B cell (primary cell): ENCODE measurements around the gene KAT8. TPM values are rescaled to one million over a fixed set of nuclear protein-coding genes. Genes with fewer than 3 reads are reported as not detected.

ENCODE experiments used
- ATAC-seq: fragments of 200-7000 bp; cut with Tn5 transposase; one replicate; pipeline ENCODE4 v1.10.0; 2021; ENCODE audit warnings: low read depth, mild to moderate bottlenecking, moderate number of reproducible peaks, moderate library complexity
- CTCF ChIA-PET: fragments of 350-600 bp; sonication (Branson Sonifier 250); formaldehyde crosslinking; loops from one replicate; lab custom pipeline; 2021; ENCODE audit warnings: antibody characterized with exemption, inconsistent platforms; lab: Charles Lee
- POLR2A ChIA-PET: fragments of 350-600 bp; sonication (Branson Sonifier 250); formaldehyde crosslinking; loops from one replicate; lab custom pipeline; 2021; ENCODE audit warnings: antibody characterized with exemption; lab: Charles Lee
- DNase-seq: peaks from one replicate; pipeline ENCODE4 v3.0.0; 2013
- H2AFZ ChIP-seq: 2 replicates; pipeline ENCODE4 v1.6.1; 2012; ENCODE audit warnings: mild to moderate bottlenecking, low read depth, low read length; ENCODE audit not compliant: insufficient read depth, poor library complexity, severe bottlenecking
- H3K27ac ChIP-seq, 2 donors: 1 replicate in 1 of 2; 2 replicates in 1 of 2; pipeline ENCODE4 v1.5.1; 2012 to 2013; ENCODE audit warnings: low read length in 2 of 2, mild to moderate bottlenecking in 2 of 2, moderate library complexity in 1 of 2
- H3K27me3 ChIP-seq, 4 experiments: fragments of 200-600 bp in 1 of 4; sonication (generic) in 1 of 4; replicated peaks in 1 of 4; 1 replicate in 2 of 4; 2 replicates in 2 of 4; pipeline versions ENCODE4 v1.6.1 to v1.7.0; 2013 to 2016; ENCODE audit warnings: low read length in 3 of 4, mild to moderate bottlenecking in 2 of 4, mixed read lengths in 1 of 4, moderate library complexity in 1 of 4; ENCODE audit not compliant: insufficient read depth in 4 of 4, control insufficient read depth in 3 of 4; ENCODE audit errors: control extremely low read depth in 1 of 4
- H3K36me3 ChIP-seq, 2 experiments: replicated peaks in 1 of 2; 1 replicate in 1 of 2; 2 replicates in 1 of 2; pipeline versions ENCODE4 v1.6.1 to v1.7.1; 2013; ENCODE audit warnings: low read length in 1 of 2; ENCODE audit not compliant: insufficient read depth in 2 of 2, control insufficient read depth in 1 of 2; ENCODE audit errors: control extremely low read depth in 1 of 2, extremely low read depth in 1 of 2
- H3K4me1 ChIP-seq, 2 donors: fragments of 200-600 bp in 1 of 2; sonication (generic) in 1 of 2; 1 replicate in 1 of 2; 2 replicates in 1 of 2; pipeline versions ENCODE4 v1.5.1 to v1.6.1; 2013 to 2017; ENCODE audit warnings: low read length in 2 of 2; ENCODE audit not compliant: control insufficient read depth in 2 of 2, insufficient read depth in 2 of 2
- H3K4me2 ChIP-seq: replicated peaks from 2 replicates; pipeline ENCODE3; 2012; ENCODE audit warnings: mild to moderate bottlenecking, low read depth, low read length; ENCODE audit not compliant: poor library complexity, severe bottlenecking
- H3K4me3 ChIP-seq, 5 experiments: fragments of 200-600 bp in 1 of 5; sonication (generic) in 1 of 5; 1 replicate in 3 of 5; 2 replicates in 2 of 5; pipeline versions ENCODE4 v1.5.1 to v1.7.0; 2011 to 2016; ENCODE audit warnings: low read length in 4 of 5, mild to moderate bottlenecking in 4 of 5, low read depth in 2 of 5, control low read depth in 1 of 5, moderate library complexity in 1 of 5; ENCODE audit not compliant: insufficient read depth in 1 of 5; ENCODE audit errors: control extremely low read depth in 1 of 5, extremely low read depth in 1 of 5
- H3K79me2 ChIP-seq: fragments of 200-600 bp; sonication (generic); one replicate; pipeline ENCODE4 v1.6.0; 2016; ENCODE audit warnings: low read length; ENCODE audit not compliant: control insufficient read depth, insufficient read depth
- H3K9ac ChIP-seq: fragments of 200-600 bp; sonication (generic); 2 replicates; pipeline ENCODE4 v1.6.1; 2017; ENCODE audit warnings: mild to moderate bottlenecking, low read length, moderate library complexity
- H3K9me3 ChIP-seq, 3 donors: one replicate each; pipeline versions ENCODE4 v1.6.1 to v1.7.1; 2013; ENCODE audit warnings: low read length in 2 of 3; ENCODE audit not compliant: control insufficient read depth in 2 of 3, insufficient read depth in 1 of 3; ENCODE audit errors: control extremely low read depth in 1 of 3
- H4K20me1 ChIP-seq: 2 replicates; pipeline ENCODE4 v1.6.0; 2012; ENCODE audit warnings: mild to moderate bottlenecking, low read length; ENCODE audit not compliant: insufficient read depth, control insufficient read depth, poor library complexity, severe bottlenecking
- H3K27ac Mint-ChIP-seq: one replicate; pipeline ENCODE4 v1.8.0; 2021; ENCODE audit warnings: mixed read lengths
- H3K27me3 Mint-ChIP-seq: one replicate; pipeline ENCODE4 v1.8.0; 2021; ENCODE audit warnings: mixed read lengths
- H3K4me1 Mint-ChIP-seq: one replicate; pipeline ENCODE4 v1.8.0; 2021; ENCODE audit warnings: mixed read lengths
- H3K4me3 Mint-ChIP-seq: one replicate; pipeline ENCODE4 v1.8.0; 2021; ENCODE audit warnings: mixed read lengths
- H3K9me3 Mint-ChIP-seq: one replicate; pipeline ENCODE4 v1.8.0; 2022; ENCODE audit warnings: mixed read lengths; ENCODE audit not compliant: insufficient read depth
- CTCF ChIP-seq: fragments of 200-600 bp; IDR thresholded peaks from one replicate; pipeline ENCODE4 v1.8.0; 2022; ENCODE audit warnings: antibody characterized with exemption, mild to moderate bottlenecking
- EZH2 ChIP-seq: IDR thresholded peaks from 2 replicates; pipeline ENCODE4 v1.6.1; 2012; ENCODE audit warnings: borderline replicate concordance, low read depth, mild to moderate bottlenecking, moderate library complexity, low read length; ENCODE audit not compliant: insufficient read depth, poor library complexity, severe bottlenecking
- WGBS: methylation state at CpG from one replicate; pipeline ENCODE4 v1.1.5; 2013; ENCODE audit warnings: missing lambda C conversion rate; ENCODE audit not compliant: insufficient coverage; 5-methylcytosine and 5-hydroxymethylcytosine counted together
- intact Hi-C: fragments of 100-400 bp; cut with micrococcal nuclease; formaldehyde crosslinking; loops from one replicate; pipeline ENCODE4 v1.10.0; 2022
- polyA plus RNA-seq: library from polyadenylated mRNA; depleted of rRNA; stranded (reverse); fragments of >200 nt; gene quantifications from 2 replicates; pipeline ENCODE4 v1.2.3, GENCODE V29; 2012
- total RNA-seq, 2 donors: library from RNA; stranded (reverse); fragments of 120-200 nt in 1 of 2; gene quantifications; 1 replicate in 1 of 2; 2 replicates in 1 of 2; pipeline versions ENCODE4 v1.2.3 to v1.2.4, GENCODE V29; 2013 to 2022

Gene KAT8
- total and polyA plus RNA-seq, 2 donors (not counting 1 experiment from before 2014, with no cell fraction given) = 100.0 to 102 TPM

GRCh38 chr16:31157136-31157535 is 39.7 kb downstream of the KAT8 start:
- H3K4me3 ChIP-seq = no peak overlapping the region
- CTCF ChIA-PET = interaction anchor here (0.9 to 5.2 kb wide), 3 partner anchors 13 to 312 kb away, joined by 3 to 34 read pairs (median 3); partner anchors contain the start of gene PYCARD
- POLR2A ChIA-PET = interaction anchor here (0.7 kb wide), 1 partner anchor 45 kb away, joined by 3 read pairs; no protein-coding TSS in a partner anchor
- H3K4me1 Mint-ChIP-seq = peaks cover 8% of the 10 kb centered on the region
- H3K27ac Mint-ChIP-seq = no peak overlapping the region
- H3K27me3 Mint-ChIP-seq = peaks cover 5% of the 10 kb centered on the region
- H3K4me2 ChIP-seq = peak overlapping the region; percentile 50
- intact Hi-C loops = loop anchor here (5.0 kb wide), 1 partner anchor 170 kb away; the partner anchor contains the start of gene HSD3B7
- ATAC-seq (peak; percentile 53), DNase-seq (no peak)
- no peaks in the 10 kb centered on the region for H3K9me3 ChIP-seq
- no peak overlapping the region for H3K27ac ChIP-seq
- no peak overlapping the region for H2AFZ ChIP-seq
- H3K4me1 ChIP-seq = peaks cover 0 to 6% of the 10 kb centered on the region in 2 donors
- H3K36me3 ChIP-seq = no peaks in the 10 kb centered on the region
- no peak for TF ChIP-seq EZH2
- TF ChIP-seq CTCF = no peak
- H3K4me3 Mint-ChIP-seq = no peak overlapping the region
- no peaks in the 10 kb centered on the region for H3K9me3 Mint-ChIP-seq
- 11% methylated on average over 8 of the region's 8 CpGs for WGBS
- H3K9ac ChIP-seq = no peak overlapping the region
- no peaks in the 10 kb centered on the region for H3K79me2 ChIP-seq
- H3K27me3 ChIP-seq = peaks cover 0 to 2% (median 0%) of the 10 kb centered on the region in 4 experiments
- no peaks in the 10 kb centered on the region for H4K20me1 ChIP-seq

- intact Hi-C loops = no loop called here
- Histone ChIP-seq H3K4me3 (no peak overlapping the region), H2AFZ (no peak overlapping the region), H3K4me2 (no peak overlapping the region), H3K27ac (no peak overlapping the region), H3K4me1 (no peaks in the 10 kb centered on the region), H3K79me2 (no peaks in the 10 kb centered on the region), H4K20me1 (no peaks in the 10 kb centered on the region), H3K9me3 (no peaks in the 10 kb centered on the region), H3K27me3 (no peaks in the 10 kb centered on the region), H3K9ac (no peak overlapping the region), H3K36me3 (no peaks in the 10 kb centered on the region)
- POLR2A ChIA-PET = no interaction called here
- H3K9me3 Mint-ChIP-seq = no peaks in the 10 kb centered on the region
- H3K4me3 Mint-ChIP-seq = no peak overlapping the region
- DNase-seq = no peak
- TF ChIP-seq EZH2 = no peak
- no peak for TF ChIP-seq CTCF
- H3K27me3 Mint-ChIP-seq = no peaks in the 10 kb centered on the region
- H3K27ac Mint-ChIP-seq = no peak overlapping the region
- 92% methylated on average over 8 of the region's 8 CpGs for WGBS
- no peaks in the 10 kb centered on the region for H3K4me1 Mint-ChIP-seq
- no peak for ATAC-seq
- CTCF ChIA-PET = no interaction called here
Measured at GRCh38 chr16:31167315-31167714, 49.9 kb downstream of the KAT8 start.
